Measurements from ENCODE around the gene C15orf39.
"Not testable (repeated sequence)": the region's sequence is repeated elsewhere in the genome, so short reads cannot be mapped to it uniquely, and the experiment has no call there.

Gene C15orf39

DNA sequence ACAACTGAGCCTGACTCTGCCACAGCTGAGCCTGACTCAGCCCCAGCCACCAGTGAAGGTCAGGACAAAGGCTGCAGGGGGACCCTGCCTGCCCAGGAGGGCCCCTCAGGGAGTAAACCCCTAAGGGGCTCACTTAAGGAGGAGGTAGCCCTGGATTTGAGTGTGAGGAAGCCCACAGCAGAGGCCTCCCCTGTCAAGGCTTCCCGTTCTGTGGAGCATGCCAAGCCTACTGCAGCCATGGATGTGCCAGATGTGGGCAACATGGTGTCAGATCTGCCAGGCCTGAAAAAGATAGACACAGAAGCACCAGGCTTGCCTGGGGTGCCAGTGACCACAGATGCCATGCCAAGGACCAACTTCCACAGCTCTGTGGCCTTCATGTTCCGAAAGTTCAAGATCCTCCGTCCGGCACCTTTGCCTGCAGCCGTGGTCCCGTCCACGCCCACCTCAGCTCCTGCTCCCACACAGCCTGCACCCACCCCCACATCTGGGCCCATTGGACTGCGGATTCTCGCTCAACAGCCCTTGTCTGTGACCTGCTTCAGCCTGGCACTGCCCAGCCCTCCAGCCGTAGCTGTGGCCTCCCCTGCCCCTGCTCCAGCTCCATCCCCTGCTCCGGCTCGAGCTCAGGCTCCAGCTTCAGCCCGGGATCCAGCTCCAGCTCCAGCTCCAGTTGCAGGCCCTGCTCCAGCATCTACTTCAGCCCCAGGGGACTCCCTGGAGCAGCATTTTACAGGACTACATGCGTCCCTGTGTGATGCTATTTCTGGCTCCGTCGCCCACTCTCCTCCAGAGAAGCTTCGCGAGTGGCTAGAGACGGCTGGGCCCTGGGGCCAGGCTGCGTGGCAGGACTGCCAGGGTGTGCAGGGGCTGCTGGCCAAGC lies 6.2 kb downstream of the C15orf39 start:
- in situ Hi-C loops (cut with MboI; ENCODE audit: low pct_unique_long_range_greater_than_20kb, low sequenced_read_pairs) = no loop called here
- no peak for DNase-seq

DNA sequence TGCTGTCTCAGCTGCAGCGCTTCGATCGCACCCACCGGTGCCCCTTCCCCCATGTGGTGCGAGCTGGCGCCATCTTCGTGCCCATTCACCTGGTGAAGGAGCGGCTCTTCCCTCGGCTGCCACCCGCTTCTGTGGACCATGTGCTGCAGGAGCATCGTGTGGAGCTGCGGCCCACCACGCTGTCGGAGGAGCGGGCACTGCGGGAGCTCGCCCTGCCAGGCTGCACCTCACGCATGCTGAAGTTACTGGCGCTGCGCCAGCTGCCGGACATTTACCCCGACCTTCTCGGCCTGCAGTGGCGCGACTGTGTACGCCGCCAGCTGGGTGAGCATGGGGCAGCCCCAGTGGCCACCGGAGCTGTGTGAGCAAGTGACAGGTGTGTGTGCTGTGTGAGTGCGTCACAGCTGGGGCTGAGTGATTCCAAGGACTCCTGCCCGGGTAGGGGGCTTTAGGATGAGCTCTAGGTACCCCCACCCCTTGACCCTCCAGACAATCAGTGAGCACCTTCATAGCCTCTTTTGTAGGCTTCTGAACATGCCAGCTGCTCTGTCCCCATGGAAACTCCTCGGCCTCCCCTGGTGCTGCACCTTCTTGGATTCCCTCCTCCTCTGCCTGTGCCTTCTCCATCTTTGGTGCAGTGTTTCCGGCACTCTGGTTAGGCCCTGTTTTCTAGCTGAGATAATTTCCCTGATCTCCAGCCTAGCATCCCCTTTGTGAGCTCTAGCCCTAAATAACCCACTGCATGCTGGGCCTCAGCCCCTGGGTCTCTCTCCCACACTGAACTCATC lies 7.0 kb downstream of the C15orf39 start:
- in situ Hi-C loops (cut with MboI; ENCODE audit: low pct_unique_long_range_greater_than_20kb, low sequenced_read_pairs) = no loop called here
- DNase-seq = no peak

DNA sequence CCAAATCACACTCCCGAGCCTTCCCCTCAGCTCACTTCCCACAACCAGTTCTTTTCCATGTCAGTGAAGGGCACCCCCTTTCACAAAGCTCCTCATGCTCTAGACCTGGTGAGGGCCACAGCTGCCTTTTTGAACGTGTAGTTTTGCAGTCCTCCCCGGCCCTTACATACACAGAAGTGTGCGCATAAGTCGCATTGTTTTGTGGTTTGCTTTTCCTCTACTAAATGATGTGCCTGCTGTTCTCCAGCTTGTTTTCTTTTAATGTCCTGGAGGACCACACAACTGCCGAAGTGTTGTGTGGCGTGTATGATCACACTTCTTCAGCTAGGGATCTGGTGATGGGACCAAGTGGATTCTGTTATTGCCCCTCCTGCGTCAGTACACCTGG lies 7.6 kb downstream of the C15orf39 start:
- in situ Hi-C loops (cut with MboI; ENCODE audit: low pct_unique_long_range_greater_than_20kb, low sequenced_read_pairs) = no loop called here
- no peak for DNase-seq

DNA sequence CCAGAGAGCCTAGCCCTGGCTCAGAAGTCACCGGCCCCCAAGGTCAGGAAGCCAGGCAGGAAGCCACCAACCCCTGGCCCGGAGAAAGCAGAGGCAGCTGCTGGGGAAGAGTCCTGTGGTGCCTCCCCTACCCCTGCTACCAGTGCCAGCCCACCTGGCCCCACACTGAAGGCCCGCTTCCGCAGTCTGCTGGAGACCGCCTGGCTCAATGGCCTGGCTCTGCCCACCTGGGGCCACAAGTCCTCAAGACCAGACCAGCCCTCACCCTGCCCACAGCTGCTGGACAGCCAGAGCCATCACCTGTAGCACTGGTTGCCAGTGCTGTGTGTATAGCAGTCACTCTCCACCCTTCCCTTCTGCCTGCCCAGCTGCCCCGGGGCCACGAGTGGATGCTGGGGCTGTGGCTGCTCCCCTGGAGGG lies 9.1 kb downstream of the C15orf39 start:
- in situ Hi-C loops (cut with MboI; ENCODE audit: low pct_unique_long_range_greater_than_20kb, low sequenced_read_pairs) = no loop called here
- no peak for DNase-seq

DNA sequence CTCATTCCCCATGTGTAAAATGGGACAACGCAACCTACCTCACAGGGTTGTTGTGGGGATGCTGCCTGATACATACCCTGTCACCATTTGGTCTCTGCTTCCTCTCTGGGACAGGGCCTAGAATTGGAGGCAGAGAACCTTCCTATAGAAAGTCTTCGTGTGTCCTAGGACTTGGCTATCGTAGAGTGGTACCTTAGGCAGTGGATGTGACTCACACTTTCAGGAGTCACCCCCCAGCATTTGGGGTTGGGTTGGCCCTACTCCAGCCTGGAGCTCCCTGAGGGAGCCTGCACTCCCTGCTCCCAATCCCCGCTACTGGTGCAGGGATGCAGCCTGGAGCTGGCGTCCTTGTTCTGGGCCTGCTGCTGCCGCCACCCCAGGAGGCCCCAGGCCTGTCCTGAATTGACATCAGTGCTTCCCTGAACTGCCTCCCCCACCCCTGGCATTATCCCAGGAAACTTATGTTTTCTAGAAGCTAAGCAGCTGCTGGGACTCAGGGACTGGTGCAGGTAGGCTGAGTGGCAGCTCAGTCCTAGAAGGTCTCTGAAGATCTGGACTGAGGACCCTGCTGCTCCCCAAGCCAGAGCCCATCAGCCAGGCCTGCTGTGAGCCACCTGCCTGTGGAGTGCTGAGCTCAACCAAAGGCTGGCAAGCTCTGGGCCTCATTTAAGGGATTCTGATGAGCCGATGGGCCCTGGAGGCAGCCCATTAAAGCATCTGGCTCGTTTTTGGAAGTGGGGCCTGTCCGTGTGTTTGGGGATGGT lies 9.9 kb downstream of the C15orf39 start:
- DNase-seq = no peak
- in situ Hi-C loops (cut with MboI; ENCODE audit: low pct_unique_long_range_greater_than_20kb, low sequenced_read_pairs) = no loop called here

DNA sequence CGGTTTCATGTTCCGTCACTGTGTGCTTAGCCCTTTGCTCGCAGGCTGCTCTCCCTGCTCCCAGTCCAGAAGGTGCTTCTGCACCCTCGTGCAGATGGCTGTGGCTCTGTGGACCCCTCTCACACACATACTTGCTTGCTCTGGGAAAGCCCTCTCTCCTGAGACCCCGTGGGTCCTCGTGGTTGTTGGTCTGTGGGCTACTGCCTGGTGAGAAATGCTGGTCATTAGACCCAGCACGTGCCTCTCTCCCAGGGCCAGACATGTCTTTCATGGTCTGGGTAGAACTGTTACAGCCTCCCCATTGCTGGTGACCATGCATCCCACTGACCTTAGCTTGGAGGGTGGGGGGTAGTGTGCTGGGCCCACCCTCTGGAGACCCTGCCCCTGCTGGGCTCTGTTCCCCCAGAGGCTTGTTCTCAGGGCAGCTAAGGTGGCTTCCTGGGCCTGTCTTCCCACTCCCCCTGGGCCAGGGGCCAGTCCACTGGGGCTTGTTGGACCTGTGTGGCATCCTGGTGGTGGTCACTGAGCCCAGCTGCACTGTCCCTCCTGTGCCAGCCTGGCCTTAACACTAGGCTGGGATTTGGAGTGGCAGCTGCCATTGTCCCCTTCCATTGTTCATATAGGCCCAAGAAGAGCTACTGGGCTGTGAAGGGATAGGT lies 10.6 kb downstream of the C15orf39 start:
- in situ Hi-C loops (cut with MboI; ENCODE audit: low pct_unique_long_range_greater_than_20kb, low sequenced_read_pairs) = no loop called here
- no peak for DNase-seq

DNA sequence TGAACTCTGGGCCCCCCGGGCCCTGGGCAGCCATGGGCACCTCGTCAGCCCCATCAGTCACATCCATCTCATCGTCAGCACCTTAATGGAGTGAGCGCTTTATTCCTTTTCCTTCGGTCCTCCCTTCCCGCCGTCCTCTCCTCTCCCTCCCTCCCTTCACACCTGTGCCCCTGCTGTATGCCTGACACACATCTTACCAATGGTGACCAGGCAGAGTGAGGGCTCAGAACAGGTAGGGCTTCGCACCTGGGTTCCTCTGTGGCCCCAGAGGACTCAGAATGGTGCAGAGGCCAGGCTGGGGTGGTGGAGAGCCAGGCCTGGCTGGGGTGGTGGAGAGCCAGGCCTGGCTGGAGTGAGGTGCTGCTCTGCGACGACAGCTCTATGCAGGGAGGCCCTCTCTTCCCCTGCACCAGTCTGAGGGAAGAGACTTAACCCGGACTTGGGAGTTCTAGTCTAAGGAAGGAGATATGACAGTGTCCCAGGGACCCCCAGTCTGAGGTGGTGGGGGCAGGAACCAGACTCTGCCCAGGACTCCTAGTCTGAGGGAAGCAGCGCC lies 11.6 kb downstream of the C15orf39 start:
- in situ Hi-C loops (cut with MboI; ENCODE audit: low pct_unique_long_range_greater_than_20kb, low sequenced_read_pairs) = no loop called here
- no peak for DNase-seq

DNA sequence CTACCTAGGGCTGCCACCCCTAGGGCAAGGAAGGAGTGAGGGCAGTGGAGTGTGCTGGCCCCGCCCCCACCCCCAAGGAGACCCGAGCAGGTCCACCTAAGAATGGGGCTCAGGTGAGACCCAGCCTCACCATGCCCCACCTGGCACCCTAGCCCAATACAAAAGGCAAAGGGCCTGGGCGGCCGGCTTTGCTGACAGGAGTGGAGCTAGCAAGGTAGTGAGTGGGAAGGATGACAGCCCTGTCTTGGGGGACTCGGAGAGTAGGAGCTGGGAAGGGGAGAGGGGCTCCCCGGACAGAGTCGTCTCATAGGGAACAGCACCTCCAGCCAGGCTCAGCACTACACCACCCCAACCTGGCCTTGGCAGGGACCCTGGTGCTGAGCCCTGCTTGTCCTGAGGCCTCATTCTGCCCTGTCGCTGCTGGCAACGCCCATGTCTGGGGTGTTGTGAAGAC lies 12.1 kb downstream of the C15orf39 start:
- in situ Hi-C loops (cut with MboI; ENCODE audit: low pct_unique_long_range_greater_than_20kb, low sequenced_read_pairs) = no loop called here
- DNase-seq = peak; percentile 43

DNA sequence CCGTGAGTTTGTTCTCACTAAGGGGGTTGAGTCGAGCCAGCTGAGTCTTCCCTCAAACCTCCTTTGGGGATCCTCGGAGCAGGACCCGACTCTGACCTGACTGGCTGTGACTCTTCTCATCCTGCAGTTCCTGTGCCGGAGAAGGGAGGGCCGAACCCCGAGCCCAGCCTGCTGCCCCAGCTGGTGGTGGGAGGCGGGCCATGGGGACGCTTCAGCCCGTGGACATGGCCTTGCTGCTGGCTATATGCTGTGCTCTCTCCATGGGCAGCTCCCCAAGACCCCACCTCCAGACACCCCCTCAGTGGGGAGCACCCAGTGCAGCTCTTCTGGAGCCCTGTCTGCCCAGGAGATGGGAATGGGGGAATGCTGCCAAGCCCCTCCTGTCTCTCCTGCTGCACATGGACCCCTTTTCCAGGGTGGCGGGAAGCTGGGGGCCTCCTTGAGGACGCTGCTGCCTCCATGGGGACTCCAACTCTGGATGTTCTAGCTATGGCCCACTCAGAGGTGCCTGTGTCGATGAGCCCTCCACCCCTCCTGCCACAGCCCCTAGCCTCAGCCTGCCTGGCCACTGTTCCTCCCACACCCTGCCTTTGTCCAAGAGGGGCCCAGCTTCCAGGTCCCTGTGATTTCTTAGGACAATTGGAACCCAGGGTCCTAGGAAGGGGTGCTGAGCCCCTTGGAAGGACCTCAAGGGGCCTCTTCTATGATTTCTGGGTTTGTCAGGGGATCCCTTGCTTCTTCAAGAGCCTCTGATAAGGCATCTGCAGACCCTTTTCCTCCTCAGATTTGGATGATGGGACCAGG lies 12.8 kb downstream of the C15orf39 start:
- in situ Hi-C loops (cut with MboI; ENCODE audit: low pct_unique_long_range_greater_than_20kb, low sequenced_read_pairs) = no loop called here
- peak; percentile 56 for DNase-seq

DNA sequence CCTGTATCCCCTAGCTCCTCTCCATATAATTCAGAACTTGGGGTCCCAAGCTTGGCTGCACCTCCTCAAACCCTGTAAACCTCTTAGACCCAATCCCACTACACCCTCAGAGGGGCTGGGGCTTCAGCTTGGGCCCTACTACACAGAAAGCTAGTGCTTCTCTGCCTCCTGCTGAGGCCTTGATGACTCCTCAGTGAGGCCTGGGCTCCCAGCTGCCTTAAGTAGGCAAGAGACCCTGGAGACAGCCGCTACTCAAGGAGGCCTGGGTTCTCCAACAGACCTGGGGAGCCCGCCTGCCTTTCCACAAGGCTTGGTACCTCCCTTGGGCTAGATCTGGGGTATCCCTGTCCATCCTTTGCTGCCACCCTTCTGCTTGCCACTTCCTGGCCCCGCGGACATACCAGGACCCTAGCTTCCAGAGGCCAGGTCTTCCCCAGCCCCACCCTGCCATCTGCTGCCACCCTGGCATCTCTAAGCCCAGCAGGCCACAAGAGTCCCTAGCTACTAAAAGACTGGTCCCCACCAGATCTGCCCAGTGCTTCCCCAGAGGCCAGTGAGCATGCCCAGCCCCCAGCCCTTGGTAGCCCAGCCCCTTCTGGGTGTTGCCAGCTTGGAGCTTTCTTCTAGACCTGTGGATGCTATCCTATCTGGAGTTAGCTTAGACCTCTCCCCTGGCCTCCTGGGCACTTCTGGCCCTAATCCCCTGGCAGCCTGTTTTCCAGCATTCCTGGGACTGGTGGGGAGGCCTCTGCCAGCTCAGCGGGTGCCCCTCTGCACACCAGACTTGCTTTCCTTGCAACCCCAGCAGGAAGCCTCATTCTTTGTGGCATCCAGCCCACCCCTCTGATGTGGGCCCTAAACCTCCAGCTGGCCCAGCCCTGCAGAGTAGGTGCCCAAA lies 13.7 kb downstream of the C15orf39 start:
- in situ Hi-C loops (cut with MboI; ENCODE audit: low pct_unique_long_range_greater_than_20kb, low sequenced_read_pairs) = no loop called here
- DNase-seq = peak; percentile 58

DNA sequence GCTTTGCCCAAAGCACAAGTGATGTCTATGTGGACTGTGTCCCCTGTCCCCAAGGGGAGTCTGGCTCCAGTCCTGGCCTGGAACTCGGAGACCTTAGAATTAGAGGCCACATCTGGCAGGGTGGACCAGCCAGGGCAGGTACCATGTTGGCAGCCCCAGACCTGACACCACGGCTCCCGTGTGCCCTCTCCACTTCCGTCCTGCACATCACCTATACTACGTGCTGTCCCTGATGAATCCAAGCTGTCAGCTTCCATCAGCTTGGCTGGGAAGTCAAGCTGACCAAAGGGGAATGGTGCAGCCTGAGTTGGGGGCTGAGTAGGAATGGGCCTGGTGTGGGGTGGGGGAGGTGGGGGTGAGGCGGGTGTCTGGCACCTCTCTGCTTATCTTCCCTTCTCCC lies 15.3 kb downstream of the C15orf39 start:
- in situ Hi-C loops (cut with MboI; ENCODE audit: low pct_unique_long_range_greater_than_20kb, low sequenced_read_pairs) = no loop called here
- no peak for DNase-seq

DNA sequence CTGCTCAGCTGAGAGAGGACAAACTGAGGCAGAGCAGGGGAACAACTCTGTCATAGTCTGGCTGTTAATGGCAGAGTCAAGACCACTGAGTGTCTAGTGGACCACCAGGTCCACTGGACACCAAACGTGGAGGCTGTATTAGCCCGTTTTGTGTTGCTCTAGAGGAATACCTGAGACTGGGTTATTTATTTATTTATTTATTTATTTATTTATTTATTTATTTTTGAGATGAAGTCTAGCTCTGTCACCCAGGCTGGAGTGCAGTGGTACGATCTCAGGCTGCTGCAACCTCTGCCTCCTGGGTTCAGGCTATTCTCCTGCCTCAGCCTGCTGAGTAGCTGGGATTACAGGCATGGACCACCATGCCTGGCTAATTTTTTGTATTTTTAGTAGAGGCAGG lies 15.9 kb downstream of the C15orf39 start:
- in situ Hi-C loops (cut with MboI; ENCODE audit: low pct_unique_long_range_greater_than_20kb, low sequenced_read_pairs); DNase-seq: not testable (repeated sequence)

DNA sequence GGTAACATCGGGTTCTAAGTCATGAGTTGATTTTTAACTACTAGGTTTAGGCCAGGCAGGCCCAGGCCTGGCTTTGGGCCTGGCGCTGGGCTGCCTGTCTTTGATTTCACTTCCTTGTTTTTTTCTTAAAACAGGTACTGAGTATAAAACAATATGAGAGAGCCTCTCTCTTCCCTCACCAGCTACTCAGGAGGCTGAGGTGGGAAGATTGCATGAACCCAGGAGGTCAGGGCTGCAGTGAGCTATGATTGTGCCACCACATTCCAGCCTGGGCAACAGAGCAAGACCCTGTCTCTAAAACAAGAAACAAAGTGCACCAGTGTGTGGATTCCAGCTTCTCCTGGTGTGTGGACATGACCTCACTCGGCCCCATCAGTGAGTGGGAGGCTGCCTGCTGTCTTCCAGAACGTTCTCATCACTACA lies 17.8 kb downstream of the C15orf39 start:
- in situ Hi-C loops (cut with MboI; ENCODE audit: low pct_unique_long_range_greater_than_20kb, low sequenced_read_pairs); DNase-seq: not testable (repeated sequence)

DNA sequence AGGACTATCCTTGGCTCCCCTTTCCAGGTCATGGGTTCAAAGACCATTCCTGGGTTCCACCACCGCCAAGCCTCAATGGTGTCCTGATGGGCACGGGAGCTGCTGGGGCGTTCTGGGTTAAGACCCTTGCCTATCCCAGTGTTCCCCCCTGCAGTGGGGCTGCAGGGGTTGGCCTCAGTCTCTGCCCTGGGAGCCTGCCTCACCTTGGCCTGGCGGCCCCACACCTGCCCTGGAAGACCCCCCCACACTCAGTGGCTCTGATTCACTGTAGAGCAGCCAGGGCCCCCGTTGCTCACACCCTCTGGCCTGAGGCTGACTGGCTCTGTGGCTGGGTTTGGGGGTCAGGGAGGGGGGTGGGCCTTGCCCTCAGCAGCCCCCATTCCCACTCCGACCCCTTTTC lies 22.0 kb downstream of the C15orf39 start:
- in situ Hi-C loops (cut with MboI; ENCODE audit: low pct_unique_long_range_greater_than_20kb, low sequenced_read_pairs) = no loop called here

DNA sequence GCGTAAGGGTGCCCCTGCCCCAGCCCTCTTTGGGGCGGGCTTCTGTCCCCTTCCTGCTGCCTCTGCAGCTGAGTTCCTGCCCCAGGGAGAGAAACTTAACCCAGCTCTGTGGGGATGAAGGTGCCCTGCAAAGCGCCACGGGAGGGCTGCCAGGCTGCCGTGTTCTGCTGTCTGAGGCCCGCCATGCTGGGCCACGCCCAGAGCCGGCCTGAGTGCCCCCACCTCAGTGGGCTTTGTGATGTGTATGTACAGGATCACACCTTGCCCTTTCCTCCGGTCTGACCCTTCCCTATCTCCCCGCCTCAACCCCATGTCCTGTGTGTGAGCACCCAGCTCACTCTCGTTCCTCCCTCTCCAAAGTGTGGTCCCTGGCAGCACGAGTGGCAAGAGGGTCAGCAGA lies 22.6 kb downstream of the C15orf39 start:
- DNase-seq = no peak
- in situ Hi-C loops (cut with MboI; ENCODE audit: low pct_unique_long_range_greater_than_20kb, low sequenced_read_pairs) = no loop called here

More for the DNA sequence above, 22.0 kb downstream of the C15orf39 start:
- DNase-seq = no peak

DNA sequence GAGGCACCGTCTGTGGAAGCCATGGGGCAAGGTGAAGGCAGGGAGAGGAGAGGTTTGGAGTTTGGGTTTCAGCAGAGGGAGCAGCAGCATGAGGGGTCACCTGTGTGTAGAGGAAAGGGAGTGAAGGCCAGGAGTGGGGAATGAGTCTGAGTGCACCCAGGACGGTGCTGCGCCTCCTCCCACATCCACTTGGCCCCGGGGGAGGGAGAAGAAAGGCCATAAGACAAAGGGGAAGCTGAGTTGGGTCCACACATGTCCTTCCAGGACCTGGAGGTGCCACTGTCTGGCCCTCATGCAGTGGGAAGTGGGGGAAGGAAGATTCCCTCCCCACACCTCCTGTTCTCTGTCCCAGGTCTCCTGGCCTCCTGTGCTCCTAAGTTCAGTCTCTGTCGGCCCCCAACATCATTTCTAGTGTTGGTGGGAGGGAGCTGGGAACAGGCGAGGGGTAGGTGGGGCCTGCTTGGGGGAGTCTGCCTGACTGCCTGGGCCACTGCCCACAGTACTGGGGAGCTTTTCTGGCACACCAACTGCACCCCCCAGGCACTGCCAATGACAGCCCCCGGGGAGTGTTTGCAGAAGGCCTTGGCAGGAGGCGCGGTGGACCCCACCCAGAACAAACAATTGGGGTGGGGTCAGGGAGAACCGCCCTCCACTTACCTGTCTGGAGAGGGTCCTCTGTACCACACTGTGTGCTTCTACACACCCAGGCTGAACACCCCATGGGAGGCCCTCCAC lies 23.6 kb downstream of the C15orf39 start:
- DNase-seq; in situ Hi-C loops (cut with MboI; ENCODE audit: low pct_unique_long_range_greater_than_20kb, low sequenced_read_pairs): not testable (repeated sequence)

All from KBM-7 (cell line).